Stimulated activated CD8-positive, alpha-beta memory T cell treated with anti-CD3 and anti-CD28 coated beads, Interleukin-15, amount 100 ng/mL, for 1 hour (primary cell): ENCODE data around the gene TMUB1.

Source experiments
- DNase-seq: peaks from one replicate; pipeline ENCODE4 v3.0.0-alpha.2; 2020; ENCODE audit warnings: low read depth

The TMUB1 gene

DNA sequence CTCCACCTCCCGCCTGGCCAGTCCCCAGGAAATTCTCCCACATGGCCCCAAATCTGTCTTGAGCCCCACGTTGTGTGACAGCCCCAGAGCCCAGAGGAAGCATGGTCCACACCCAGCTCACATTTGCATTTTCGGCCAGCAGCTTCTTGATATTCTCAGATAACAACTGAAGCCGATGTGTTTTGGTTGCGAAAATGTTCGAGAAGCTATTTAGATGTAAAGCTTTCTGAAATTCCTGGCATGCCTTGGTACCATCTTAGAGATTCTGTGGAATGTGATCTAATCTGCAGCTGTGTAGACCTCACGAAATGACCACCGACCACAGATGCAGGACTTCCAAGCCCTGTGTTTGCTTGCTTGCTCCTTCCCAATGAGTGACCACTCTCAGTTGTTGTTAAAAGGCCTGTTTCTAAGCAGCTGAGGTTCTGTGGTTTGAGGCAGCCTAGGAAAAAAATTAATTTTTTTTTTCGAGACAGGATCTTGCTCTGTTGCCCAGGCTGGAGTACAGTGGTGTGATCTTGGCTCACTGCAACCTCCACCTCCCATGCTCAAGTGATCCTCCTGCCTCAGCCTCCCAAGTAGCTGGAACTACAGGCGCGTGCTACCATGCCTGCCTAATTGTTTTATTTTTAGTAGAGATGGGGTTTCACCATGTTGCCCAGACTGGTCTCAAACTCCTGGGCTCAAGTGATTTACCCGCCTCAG lies 15.1 kb downstream of the TMUB1 start:
- no peak for DNase-seq

DNA sequence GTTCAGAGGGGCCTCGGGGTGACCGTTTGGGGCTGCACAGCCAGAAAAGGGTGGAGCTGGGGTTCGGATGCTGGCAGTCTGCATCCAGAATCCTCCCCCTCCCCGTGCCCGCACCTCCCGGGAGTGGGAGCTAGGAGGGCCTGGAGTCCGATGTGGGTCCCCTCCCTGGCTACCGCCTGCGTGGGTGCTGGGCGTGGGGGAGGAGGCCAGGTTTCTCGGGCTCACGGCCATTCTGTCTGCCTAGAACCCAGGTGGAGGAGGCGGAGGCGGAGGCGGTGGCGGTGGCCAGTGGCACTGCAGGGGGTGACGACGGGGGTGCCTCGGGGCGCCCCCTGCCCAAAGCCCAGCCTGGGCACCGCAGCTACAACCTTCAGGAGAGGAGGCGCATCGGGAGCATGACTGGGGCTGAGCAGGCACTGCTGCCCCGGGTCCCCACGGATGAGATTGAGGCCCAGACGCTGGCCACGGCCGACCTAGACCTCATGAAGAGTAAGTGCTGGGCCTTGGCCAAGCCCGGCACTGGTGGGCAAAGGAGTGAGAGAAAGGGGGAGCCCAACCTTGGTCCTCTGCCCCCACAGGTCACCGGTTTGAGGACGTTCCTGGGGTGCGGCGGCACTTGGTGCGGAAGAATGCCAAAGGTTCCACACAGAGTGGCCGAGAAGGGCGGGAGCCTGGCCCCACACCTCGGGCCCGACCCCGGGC lies 16.9 kb downstream of the TMUB1 start:
- DNase-seq: no peak

- no peak for DNase-seq
Measured at GRCh38 chr7:151065516-151065915, 17.8 kb downstream of the TMUB1 start.

DNA sequence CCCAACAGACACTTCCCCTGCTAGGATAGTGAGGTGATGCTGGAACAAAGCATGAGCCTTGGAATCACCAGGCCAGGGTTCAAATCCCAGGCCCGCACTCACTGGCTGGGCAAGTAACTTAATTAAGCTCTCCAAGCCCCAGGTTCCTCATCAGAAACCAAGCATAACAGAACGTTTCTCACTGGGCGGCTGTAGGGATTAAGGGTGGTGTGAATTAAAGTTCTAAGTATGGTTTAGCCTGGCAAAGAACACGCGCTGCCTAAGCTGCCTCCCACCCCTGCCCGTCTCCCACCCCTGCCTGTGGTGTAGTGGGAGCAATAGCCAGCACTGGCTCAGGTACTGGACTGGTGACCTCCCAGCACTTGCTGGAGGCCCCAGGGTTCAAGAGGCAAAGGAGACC lies 18.3 kb downstream of the TMUB1 start:
- no peak for DNase-seq

DNA sequence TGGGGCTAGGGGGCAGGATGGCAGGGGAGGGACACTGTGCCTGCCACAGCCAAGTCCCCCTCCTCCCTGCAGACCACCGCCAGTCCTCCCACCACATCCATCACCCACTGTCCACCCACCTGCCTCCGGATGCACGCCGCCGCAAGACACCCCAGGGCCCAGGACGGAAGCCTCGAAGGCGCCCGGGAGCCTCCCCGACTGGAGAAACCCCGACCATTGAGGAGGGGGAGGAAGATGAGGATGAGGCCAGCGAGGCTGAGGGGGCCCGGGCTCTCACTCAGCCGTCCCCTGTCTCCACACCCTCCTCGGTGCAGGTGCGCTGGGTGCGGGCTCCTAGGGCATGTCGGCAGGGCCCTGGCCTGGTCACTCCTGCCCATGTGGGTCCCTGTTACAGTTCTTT lies 18.8 kb downstream of the TMUB1 start:
- DNase-seq: no peak

GRCh38 chr7:151063212-151063561 lies 20.1 kb downstream of the TMUB1 start:
- DNase-seq: no peak

GRCh38 chr7:151062399-151063211 lies 20.7 kb downstream of the TMUB1 start:
- DNase-seq: no peak

DNA sequence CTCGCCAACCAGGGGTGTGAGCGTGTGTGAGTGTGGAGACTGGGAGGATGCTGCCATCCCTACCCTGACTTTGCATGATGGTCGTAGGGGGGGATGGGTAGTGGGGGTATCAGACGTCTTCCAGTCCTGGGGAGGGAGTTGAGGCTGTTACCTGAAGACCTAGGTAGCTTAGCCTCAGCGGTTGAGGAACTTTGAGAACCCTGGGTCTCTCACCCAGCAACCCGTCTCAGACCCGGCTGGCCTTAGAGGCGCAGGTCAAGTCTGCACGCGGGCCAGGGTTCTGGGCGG lies 21.2 kb downstream of the TMUB1 start:
- DNase-seq: no peak

- no peak for DNase-seq
Measured at GRCh38 chr7:151061213-151062110, 21.8 kb downstream of the TMUB1 start.

DNA sequence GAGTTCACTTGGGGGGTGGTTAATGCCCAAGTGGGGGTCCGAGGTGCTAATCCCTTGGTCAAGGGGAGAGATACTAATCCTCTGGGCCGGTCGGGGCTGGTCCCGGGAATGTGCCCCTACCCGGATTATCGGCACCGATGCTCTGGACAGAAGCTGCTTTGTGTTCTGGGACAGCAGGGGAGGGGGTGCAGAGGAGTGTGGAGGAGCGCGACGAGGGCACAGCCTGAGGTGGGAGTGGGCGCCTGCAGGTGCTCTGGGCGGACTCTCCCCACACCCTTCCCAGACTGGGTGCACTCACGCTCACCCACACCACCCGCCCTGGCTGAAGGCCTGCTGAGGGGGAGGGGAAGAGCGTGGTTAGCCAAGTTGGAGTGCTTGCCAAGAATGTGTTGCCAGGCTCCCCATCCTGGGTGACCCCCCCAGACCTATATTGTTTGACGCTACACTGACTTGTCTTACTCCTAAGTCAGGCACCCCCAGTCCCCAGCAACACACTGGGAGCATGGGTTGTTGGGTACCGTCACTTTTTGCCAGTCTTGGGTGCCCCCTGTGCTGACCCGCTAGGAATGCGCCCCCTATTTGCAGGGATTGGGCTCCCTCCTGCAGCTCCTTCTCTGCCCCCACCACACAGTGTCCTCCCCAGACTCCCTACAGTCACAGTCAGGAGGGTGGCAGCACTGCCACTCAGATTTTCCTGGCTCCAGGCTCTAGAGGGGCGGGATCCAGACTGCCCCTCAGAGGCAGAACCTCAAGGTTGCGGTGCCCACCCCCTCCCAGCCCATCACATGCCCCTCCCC lies 22.7 kb downstream of the TMUB1 start:
- no peak for DNase-seq

GRCh38 chr7:151060113-151060415 lies 23.2 kb downstream of the TMUB1 start:
- no peak for DNase-seq

DNA sequence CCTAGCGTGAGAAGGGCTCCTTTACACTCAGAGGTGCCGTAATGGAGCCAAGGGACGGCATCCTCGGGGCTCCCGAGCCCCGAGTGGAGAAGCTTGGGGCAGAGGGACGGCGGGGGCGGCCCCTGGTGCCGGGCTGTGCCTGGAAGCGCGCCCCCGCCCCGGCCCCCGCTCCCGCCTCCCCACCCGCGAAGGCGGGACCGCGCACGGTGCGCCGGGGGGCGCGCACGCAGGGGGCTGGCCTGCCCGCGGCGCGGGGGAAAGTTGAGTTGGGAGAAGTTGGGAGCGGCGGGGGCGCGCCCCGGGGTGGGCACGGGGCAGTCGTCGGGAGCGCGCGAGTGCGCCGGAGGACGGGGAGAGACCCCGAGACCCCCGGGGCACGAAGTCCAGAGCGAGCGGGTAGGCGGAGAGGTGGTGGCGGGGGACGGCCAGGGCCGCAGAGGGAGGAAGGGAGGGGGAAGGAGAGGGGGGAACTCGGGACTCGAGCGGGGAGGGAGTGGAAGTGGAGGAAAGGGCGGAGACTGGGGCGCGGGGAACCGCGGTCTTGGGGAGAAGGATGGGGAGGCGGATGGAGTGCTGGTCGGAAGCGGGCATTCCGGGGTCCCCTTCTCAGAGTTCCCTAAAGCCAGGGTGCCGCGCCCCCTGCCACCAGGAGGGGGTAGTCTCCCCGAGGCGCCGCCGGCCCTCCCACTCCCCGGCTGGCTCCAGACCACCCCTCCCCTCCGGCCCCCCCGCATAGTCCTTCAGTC lies 23.8 kb downstream of the TMUB1 start, which contains the start of gene SLC4A2:
Gene SLC4A2 (plus strand): TSS at position 223 of the 746 bp plus-strand sequence. CDS start 2,399 bp downstream, outside the sequence.
- DNase-seq: peak; percentile 46

- no peak for DNase-seq
Measured at GRCh38 chr7:151058781-151059366, 24.4 kb downstream of the TMUB1 start.

DNA sequence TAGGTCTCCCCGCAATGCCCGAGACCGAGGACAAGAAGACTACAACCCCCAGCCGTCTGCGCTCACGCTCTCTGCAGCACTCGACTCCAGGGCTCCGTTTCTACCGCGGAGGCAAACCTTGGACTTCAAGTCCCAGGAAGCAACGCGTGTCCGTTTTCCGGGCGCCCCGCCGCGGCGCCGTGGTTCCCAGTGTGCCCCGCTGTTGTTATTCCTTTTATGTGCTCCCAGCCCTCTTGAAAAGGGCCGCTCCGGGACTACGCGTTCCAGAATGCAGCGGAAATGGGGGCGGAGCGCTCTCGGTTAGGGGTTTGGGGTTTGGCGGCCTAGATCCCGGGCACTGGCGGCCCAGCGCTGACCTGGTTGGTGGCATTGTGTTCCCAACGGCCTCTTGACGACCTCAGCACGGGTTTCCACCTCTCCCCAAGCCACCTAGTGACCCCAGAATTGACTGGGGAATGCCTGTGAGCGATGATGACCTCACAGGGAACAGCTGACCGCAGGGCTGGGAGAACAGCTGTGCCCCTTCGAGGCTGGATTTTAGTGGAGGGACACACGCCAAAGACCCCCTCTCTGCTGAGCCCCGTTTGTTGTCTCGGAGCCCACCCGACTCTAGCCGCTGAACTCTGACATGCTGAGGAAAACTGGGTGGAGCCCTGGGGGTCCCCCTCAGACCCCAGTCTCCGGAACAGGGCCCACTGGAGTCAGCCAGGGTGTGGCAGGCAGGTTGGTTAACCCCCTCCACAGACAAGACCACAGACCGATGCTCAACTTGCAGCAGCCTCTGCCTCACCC lies 25.1 kb downstream of the TMUB1 start:
- DNase-seq: peak; percentile 93

- no peak for DNase-seq
Measured at GRCh38 chr7:151057506-151057988, 25.7 kb downstream of the TMUB1 start, which contains the start of gene CDK5. CDK5 (minus strand) TSS chr7:151057897; CDS start chr7:151057848, 49 bp downstream.

DNA sequence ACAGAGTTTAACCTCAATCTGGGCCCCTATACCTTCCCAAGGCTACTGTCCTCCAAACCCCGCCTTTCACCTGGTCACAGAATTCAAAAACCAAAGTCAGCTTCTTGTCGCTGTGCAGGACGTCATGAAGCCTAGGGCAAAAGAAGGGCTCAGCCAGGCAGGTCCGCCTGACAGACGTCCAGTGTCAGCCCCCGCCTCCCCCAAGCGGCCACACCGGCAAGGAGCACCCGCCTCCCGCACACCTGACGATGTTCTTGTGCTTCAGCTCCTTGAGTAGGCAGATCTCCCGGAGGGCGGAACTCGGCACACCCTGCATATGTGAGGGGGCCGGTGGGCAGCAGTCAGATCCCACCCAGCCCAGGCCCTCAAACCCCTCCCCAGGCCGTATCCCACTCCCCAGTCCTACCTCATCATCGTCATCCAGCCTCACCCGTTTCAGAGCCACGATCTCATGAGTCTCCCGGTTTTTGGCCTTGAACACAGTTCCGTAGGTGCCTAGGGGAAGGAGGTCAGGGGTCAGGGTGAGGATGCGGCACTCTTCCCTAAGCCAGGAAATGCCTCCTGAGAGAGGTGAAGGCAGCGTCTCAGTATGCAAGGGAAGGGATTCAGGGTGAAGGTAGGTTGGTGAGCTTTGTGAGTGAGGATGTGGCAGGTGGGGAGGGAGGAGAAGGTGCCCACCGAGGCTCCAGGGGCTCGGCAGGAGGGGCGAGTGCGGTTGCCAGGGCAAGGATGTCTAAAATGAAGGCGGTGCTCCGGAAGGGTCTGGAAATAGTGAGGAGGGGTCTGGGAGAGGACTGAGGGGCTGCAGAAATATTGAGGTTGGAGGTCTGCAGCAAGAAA lies 26.4 kb downstream of the TMUB1 start:
- no peak for DNase-seq

DNA sequence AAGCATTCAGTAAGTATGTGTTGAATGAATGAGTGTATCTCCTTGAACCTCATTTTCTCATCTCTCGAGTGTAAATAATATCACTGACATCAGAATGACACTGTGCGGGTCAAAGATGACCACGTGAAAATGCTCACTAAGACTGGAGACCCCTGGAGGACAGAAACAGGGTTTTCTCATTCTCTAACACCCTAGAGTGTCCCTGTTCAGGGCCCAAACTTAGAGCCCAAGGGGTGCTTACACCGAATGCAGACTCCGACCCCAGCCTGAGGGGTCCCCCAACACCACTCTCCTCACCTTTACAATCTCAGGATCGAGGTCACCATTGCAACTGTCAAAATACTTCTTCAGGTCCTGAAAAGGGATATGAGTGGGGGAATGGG lies 27.0 kb downstream of the TMUB1 start:
- DNase-seq: no peak

DNA sequence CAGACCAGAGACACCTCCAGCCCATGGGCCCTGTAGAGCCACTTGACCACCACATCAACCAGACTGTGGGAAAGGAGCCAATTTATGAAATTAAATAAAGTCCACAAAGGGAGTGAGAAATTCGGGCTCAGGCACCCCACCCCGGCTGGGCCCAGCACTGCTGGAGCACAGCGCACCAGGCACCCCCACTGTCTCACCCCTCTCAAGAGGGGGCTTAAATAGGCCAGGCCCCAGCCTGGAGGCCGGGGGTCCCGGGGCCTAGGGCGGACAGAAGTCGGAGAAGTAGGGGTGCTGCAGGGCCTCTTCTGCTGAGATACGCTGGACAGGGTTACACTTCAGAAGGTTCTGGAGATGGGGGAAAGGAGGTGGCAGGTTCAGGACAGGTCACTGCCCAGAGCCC lies 29.5 kb downstream of the TMUB1 start:
- DNase-seq: no peak
